EL (cell line): Measurements from ENCODE around the gene DDX51.
A peak's percentile ranks its signal among the peaks of the same experiment; 100 is the strongest.

Experiments
- DNase-seq: peaks from one replicate; pipeline ENCODE4 v3.0.0-alpha.2; 2016

DDX51 gene

DNA sequence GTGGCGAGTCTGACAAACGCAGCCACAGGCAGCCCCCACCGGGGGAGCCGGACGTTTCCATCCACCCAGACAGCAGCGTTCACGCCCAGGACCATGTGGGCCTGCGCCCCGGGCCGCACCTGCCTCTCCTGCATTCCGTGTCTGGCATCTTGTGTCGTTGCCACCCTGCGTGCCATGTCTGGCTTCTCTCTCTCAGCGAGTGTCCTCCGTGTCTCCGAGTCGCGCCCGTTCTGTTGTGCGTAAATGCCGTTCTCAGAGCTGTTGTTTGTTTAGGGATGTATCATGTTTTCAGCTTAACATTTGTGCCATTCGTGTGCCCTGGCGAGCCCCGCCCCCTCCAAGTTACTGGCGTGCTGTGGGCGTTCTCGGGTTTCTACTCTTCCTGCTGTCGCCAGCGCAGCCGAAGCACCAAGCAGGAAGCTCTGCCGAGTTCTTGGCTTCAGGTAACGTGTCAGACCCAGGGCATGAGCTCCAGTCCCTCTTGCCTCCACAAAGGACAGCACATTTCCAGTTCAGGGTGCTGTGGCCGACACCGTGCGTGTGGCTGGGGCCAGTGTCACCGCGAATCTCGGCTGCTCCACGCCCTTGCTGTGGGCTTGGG, 34.8 kb upstream of the DDX51 start:
- DNase-seq, result no peak

DNA sequence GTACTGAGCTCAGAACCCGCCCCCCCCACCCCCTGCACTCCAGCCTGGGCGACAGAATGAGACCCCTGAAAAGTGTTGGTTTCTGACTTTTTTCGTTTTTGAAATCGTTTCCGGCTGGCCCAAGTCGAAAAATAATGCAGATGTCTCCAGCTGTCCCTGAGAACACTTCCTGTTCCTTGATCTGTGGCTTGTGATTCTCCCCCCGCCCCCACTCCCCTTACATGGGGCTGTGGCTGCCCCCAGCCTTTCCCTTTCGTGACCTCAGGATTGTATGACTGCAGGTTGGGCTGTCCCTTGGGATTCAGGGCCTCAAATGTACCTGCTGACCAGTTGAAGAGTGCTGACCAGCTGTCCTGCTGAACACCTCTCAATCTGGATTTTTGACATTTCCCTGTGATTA, 34.2 kb upstream of the DDX51 start:
- no peak for DNase-seq

DNA sequence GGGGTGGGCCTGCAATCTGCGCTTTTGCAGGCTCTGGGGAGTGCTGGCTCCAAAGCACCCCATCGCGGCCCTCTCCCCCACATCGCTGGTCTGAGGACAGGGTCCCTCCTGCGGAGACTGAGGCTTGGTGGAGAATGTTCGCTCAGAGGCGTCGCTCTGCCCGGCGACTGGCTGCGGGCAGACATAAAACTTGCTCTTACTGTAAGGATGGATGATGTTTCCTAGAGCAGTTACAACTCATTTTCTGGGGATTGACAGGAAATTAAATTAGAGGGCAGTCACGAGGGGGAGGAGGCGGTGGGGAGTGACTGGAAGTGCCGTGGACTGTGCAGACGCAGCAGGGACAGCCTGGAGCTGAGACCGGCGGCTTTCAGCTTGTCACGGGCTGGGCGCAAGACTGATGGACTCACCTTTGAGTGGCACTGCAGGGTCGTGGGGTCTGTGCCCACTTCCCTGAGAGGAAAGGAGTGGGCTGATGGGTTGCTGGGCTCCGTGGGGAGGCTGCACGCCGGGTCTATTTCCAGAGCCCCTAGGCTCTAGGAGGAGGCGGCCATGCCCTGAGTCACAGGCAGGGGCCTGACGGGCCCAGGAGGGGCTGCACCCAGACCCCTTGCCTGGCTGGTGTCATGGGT, 32.9 kb upstream of the DDX51 start:
- no peak for DNase-seq

DNA sequence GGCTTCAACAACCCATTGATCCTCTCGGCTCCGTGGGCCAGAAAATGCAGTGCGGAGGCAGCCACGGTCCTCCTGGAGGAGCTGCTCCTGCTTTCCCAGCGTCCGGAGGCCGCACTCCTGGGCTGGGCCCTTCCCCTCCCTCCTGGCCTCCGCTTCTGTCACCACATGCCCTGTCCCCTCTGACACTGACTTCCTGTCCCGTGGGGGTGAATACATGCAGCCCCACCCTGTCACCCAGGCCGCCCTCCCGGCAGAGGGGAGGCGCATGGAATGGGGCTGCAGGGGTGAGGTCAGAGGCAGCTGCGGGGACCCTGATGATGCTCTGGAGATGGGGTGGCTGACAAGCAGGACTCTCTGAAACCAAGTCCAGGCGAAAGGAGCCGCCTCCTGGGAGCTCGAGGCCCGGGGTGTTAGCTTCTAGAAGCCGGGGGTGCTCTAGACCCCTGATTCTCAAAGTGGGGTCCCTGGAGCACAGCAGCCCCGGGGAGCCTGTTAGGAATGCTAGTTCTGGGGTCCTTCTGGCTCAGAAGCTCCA, 32.3 kb upstream of the DDX51 start:
- no peak for DNase-seq

DNA sequence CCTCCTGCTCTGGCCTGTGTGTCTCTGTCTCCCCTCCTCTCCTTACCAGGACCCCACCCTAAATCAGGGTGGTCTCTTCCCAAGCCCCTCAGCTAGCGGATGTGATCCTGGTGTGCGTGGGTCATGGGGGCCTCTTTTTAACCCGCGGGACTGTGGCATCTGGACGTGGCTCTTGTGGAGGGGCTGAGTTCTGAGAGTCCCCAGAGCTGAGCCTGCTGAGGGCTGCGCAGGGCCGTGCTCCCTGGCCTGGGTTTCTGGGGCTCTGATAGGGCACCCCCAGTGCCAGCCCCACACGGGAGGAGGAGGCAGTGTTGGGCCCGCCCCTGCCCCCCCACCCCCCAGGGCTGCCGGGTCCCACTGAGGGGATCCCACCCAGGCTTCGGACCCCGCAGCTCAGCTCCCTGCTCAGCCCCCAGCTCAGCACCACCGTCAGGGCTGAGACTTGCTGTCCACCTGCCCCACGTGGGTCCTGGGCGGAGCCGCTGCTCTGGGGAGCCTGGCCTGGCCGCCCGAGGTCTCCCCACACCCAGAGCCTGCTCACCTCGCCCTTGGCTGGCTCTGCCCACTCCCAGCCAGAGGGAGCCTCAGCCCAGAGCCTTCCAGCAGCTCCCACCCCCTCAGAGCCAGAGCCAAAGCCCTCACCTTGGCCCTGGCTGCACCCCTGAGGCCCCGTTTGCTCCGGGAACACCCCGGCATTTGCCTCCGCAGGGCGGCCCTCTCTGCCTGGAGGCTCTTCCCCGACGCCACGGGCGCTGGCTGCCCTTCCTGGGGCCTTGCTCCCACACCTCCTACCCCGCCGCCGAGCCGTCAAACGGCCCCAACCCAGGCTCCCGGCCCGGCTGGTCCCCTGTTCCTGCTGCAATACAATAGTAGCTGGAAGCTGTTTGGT, 31.6 kb upstream of the DDX51 start:
- no peak for DNase-seq

DNA sequence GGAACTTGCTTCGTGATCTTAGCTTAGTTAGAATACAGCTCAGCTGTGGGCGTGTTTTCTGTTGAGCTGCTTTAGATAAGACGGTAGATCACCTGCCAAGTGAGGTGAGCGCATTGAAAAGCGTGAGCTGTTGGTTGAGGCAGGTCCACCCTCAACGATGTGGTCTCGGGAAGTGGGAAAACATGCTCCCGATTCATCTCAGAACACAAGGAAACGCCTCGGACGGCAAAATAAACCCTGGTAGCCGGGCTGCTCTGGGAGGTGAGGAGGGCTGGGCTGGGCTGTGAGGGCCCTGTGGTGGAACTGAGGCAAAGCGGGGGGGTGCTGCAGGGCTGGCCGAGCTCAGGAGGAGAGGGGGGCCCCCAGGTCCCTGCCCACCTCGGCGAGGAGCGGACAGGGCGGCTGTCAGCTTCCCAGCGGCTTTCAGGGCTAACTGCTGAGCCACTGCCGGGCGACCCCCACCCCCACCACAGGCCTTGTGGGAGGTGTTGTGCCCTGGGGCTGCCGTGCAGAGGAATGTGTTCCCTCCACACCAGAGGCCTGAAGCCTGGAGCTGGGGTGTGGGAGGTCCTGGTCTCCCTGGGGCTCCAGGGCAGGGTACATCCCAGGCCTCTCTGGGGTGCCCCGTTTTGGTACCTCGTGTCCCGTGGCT, 30.8 kb upstream of the DDX51 start:
- no peak for DNase-seq

DNA sequence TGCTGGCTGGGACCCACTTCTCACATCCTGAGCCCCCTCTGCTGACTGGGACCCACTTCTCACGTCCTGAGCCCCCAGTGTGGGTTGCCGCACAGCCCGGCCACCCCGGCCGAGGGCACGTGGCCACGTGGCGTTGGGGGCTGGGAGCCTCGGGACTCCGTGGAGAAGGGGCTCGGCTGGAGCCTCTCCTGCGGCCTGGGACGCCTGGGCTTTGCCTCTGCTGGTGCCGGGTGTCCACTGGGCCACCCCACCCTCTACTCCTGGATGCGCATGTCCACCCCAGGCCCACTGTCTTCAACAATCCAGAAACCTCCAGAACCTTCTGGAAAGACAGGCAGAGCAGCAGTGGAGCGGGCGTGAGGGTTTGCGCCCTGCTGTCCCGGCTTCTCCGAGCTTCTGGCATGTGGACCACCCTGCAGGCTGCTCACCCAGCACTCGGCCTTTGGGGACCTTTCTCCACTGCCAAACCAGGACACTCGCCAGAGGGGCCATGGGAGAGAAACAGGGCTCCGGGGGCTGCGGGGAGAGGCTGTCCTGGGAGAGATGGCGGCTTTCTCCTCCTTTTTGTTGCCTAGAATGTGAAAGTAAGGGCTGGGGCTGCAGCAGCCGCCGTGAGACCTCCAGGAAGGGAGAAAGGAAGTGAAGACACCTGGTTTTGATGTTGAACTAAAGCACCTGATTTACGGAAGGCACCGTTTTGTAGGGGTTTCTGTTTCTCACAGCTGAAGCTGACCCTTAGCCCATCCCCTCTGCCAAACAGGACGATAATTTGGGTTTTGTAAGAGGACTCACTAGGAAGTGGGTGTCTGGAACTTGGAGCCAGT, 30.1 kb upstream of the DDX51 start:
- no peak for DNase-seq

DNA sequence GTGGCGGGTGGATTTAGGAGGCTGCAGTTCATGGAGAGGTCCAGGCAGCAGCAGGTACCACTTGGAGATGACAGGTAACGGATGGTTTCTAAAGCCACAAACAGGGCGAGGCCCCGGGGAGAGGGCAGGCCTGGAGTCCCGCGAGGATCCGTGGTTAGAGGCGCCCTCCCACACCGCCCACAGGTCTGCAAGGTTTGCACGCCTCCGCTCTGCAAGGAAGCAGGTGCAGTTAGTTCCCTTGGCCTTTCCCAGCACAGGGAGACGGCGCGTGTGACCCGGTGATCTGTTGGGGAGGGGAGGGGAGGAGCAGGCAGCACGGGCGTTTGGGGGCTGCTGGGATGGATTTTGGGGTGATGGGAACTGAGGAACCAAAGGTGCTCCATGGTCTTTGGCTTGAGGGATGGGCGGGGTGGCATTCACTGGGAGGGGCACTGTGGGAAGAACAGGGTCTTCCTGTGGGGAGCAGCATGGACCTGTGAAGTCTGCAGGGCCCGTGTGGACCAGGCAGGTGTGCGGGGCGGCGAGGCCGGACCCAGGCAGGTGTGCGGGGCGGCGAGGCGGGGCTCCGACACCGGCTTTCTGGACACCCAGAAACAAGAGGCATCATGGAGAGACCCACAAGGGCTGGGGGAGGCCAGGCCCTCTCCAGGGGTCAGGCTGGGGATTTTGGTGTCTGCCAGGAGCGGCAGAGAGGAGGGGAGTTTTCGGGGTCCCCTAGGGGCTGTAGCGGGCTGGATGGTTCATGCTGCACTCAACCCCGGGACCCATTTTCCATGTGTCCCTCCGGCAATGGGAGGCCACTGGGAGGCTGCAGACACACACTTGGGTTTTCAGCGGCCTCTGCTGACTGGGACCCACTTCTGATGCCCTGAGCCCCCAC, 29.3 kb upstream of the DDX51 start:
- DNase-seq, result no peak

DNA sequence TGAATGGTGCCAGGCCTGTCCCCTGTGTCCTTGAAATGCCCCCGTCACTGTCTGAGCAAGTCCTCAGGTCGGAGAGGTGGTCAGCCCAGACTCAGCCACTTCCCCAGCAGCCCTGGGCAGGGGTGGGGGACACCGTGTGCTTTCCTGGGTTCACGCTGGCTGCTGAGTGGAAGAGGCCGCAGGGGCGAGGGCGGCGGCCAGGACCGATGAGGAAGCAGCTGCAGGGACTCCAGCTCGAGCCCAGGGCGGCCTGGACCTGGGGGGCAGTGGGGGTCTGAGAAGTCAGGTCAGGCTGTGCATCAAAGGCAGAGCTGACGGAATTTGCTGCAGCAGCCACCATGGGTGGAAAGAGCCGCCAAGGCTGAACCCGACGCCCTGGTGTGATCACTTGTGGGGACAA, 28.5 kb upstream of the DDX51 start:
- DNase-seq, result no peak

DNA sequence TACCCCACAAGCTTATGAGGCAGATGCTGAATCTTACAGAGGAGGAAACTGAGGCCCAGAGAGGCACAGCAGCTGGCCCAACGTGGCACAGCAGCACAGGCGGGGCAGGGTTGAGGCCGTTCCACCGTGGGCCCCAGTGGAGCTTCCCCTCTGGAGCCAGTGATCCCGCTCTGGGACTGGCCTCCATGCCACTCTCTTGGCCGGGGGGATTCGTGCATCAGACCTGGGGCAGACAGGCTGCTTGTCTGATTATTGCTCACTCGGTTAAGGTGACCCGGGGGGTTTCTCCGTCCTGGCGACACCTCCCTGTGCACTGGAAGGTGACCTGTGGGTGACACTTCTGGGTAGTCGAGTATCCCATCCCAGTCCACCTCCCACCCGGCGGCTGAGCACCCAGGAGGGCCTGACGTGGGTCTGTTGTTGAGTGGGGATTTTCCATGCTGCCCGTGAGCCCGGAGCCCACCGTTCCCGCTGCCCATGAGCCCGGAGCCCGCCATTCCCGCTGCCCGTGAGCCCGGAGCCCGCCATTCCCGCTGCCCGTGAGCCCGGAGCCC, 27.9 kb upstream of the DDX51 start:
- no peak for DNase-seq

DNA sequence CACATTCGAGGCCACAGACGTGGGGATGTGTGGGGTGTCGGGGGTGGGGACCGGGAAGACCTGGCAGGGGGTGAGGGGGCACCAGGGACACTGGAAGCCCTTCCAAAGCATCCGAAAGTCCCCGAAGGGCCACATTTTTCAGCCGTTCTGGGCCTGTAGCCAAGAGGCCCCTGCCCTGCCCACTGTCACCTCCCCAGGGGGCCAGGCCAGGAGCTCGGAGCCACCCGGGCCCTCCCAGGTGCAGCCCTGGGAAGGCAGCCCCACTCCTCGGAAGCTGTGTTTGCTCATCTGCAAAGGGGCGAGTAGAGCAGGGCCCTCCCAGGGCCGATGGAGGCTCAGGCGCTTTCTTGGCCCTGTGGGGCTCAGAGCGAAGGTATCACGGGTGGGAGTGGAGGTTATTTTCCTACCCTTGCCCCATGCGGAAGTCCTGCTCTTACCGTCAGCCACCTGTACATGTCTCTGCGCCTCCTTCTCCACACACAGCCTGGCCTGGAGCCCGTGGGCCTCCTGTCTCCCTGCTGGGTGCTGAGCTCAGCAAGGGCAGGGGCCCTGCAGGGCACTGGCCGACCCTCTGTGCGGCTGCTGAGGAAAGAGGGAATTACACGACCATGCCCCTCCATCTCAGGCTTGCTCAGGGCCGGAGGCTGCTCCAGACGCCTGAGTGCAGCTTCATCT, 27.3 kb upstream of the DDX51 start:
- no peak for DNase-seq

DNA sequence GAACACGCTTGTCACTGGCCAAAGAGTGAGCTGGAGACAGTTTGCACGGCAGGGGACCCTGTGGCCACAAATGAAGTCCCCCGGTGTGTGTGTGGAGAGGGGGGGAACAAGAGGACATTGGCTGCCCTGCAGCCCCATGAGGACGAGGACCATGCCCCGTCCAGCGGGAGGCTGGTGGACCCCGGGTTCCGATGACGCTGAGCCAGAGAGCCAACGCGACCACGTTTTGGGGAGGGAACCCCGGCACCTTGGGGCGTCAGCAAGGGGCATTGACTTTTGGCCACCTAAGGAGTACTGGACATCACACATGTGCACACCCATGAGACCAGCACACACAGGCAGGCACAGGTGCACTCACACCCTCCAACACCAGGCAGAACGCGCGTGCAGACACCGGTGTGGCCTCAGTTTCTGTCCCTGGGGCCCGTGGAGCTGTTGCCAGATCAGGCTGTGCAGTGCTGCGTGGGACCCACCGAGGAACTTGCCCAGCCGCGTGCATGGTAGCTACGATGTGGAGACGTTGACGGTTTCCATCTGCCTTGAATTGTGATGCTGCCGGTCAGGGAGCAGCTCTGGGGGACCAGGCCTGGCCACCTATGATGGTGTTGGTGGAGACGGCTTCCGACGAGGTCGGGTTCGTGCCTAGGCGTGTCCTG, 26.6 kb upstream of the DDX51 start:
- no peak for DNase-seq

DNA sequence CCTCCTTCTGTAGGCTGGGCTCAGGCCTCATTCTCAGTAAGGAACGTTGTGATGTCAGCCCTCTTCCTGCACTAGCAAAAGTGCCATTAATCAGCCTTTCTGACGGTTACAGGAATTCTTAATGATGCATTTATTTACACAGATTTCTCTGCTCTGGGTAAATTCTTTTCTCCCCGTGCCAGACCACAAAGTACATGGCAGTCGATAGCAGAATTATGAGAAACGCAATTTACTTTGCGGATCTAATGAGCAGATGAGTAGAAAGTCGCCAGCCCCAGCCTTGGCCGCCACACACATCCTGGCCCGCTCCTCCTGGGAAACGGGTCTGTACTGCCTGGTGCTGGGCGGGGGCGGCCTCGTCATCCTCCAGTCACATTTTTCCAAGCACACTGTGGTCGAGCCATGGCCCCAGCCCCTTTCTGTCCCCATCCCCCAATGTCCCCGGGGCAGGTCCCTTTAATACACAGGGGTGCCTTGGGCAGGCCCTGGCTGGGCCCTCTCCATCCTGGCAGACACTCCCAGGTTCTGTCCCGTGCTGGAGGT, 26.0 kb upstream of the DDX51 start:
- peak; percentile 52 for DNase-seq

DNA sequence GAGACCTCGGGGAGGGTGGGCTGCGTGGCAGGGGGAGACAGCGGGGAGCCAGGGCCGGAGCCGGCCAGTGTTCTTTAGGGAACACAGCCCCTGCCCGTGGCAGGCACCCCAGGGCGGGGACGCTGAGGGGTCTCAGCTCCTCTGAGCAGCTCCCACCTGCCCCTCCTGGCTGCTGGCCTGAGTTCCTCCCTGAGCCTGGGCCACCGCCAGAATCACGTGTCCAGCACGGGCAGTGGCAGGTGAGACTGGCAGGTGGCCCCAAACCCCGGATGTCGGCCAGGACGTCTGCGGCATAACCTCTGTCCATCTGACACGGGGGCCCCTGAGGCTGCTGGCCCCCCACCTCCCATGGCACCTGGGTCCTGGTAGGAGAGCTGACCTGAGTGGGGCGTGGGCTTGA, 25.3 kb upstream of the DDX51 start:
- DNase-seq, result no peak

DNA sequence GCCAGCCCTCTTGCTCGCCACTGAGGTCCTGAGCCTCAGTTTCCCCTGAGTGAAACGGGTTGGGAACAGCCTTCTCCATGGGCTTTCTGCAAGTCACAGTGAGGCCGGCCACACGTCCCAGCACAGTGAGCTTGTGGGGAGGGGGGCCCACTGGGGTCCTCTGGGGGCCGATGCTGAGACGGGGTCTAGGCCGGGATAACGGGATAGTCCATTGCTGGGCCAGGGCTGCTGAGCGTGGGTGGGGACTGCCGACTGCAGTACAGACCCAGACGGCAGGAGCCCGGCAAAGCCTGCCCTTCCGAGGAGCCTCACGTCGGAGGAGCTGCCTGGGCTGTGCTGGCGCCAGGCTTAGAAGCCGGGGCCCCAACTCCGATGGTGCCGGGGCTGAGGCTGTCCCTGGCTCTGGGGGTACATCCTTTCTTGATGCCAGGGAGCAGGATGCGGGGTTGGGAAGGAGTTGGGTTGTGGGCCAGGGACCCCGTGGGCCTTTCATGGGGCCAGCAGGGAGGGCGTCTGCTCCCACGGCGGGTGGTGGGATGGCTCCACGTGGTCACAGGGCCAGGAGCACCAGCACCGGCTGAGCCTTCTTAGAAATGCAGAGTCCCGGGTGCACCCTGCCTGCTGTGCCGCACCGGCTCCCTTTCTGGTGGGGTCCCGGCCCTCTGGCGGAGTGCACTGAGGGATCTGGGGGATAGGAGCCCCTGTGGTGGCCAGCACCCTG, 24.4 kb upstream of the DDX51 start:
- DNase-seq, result no peak

DNA sequence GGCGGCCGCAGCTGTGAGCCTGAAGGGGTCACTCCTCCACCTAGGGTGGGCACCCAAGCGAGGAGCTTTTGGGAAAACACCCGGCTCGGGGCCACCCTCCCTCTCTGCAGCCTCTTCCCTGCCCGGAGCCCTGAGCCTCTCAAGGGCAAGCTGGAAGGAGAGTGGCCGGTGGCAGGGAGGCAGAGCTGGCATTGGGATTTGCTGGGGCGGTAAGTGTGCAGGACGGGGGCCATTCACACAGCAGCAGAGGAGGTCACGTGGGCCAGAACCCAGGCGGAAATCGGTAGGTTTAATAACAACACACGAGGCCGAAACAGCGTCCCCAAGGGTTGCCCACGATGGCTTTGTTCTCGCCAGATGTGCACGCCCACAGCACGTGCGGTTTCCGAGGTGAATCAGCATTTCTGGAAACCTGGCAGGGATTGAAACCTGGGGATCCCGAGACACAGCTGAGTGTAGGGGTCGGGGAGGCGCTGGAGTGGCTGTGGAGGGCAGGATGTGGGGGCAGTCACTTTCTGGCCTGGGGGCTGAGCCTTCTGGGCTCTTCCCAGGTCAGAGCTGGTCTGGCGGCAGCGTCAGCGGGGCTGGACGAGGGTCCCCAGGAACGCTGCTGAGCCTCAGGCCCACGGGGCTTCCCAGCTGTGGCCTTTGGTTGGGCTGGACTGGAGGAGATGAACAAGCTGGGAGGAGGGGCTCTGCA, 23.6 kb upstream of the DDX51 start:
- no peak for DNase-seq

DNA sequence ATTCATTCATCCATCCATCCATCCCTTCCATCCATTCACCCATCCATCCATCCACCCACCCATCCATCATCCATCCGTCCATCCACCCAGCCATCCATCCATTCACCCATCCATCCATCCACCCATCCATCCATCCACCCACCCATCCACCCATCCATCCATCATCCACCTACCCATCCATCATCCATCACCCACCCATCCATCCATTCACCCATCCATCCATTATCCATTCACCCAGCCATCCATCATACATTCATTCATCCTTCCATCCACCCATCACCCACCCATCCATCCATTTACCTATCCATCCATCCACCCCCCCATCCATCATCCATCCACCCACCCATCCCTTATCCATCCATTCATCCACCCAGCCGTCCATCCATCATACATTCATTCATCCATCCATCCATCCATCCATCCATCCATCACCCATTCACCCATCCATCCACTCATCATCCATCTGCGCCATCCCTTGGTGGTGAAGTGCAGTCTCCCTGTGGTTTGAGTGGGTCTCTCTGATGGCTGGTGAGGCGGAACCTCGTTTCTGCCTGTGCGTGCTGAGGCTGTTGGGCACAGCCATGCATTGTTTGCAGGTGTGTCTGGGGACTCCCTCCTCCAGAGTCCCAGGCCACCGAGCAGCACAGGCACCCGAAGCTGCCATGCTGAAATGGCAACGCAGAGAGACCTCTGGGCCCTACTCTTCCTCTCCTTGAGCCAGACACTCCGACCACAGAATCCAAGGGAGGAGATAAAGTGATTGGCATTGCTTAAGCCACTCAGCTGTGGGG, 22.9 kb upstream of the DDX51 start:
- no peak for DNase-seq
